CD4-positive, alpha-beta T cell treated with Interleukin-15 for 4 hours (primary cell): ENCODE data around the gene TMEM140.
A peak's percentile ranks its signal among the peaks of the same experiment; 100 is the strongest.
"Not testable (repeated sequence)": the region's sequence is repeated elsewhere in the genome, so short reads cannot be mapped to it uniquely, and the experiment has no call there.

Experiments
- DNase-seq: peaks from one replicate; pipeline ENCODE4 v3.0.0-alpha.2; 2020; ENCODE audit warnings: low spot score

TMEM140 gene

GRCh38 chr7:135195156-135195555 is 47.3 kb downstream of the TMEM140 start:
- DNase-seq = no peak

- DNase-seq = no peak
These were observed 48.2 kb downstream of the TMEM140 start for GRCh38 chr7:135195968-135196629.

GRCh38 chr7:135197343-135197742 is 49.5 kb downstream of the TMEM140 start:
- DNase-seq = no peak

- no peak for DNase-seq
These were observed 50.2 kb downstream of the TMEM140 start for GRCh38 chr7:135197906-135198655.

- no peak for DNase-seq
These were observed 51.6 kb downstream of the TMEM140 start for GRCh38 chr7:135199439-135199838.

GRCh38 chr7:135200821-135201331 is 53.0 kb downstream of the TMEM140 start:
- no peak for DNase-seq

- DNase-seq = no peak
These were observed 53.5 kb downstream of the TMEM140 start for GRCh38 chr7:135201350-135201749.

GRCh38 chr7:135204341-135204749 is 56.5 kb downstream of the TMEM140 start:
- DNase-seq = no peak

GRCh38 chr7:135204876-135205275 is 57.0 kb downstream of the TMEM140 start:
- DNase-seq = no peak

GRCh38 chr7:135205850-135206249 is 58.0 kb downstream of the TMEM140 start:
- DNase-seq = no peak

GRCh38 chr7:135206941-135207391 is 59.1 kb downstream of the TMEM140 start:
- no peak for DNase-seq

- DNase-seq = no peak
These were observed 59.7 kb downstream of the TMEM140 start for GRCh38 chr7:135207406-135208101.

- no peak for DNase-seq
These were observed 60.4 kb downstream of the TMEM140 start for GRCh38 chr7:135208102-135208793.

- no peak for DNase-seq
These were observed 61.5 kb downstream of the TMEM140 start for GRCh38 chr7:135209225-135209834.

GRCh38 chr7:135210888-135211178 is 63.0 kb downstream of the TMEM140 start:
- DNase-seq = peak; percentile 13

- DNase-seq = peak; percentile 97
These were observed 63.5 kb downstream of the TMEM140 start, which contains the start of gene WDR91 for GRCh38 chr7:135211179-135211945. Gene WDR91 (minus strand): TSS chr7:135211526. CDS start chr7:135211502, 24 bp downstream.

- not testable (repeated sequence) for DNase-seq
These were observed 64.2 kb downstream of the TMEM140 start for GRCh38 chr7:135211946-135212685.

- no peak for DNase-seq
These were observed 66.0 kb downstream of the TMEM140 start for GRCh38 chr7:135213831-135214230.

GRCh38 chr7:135215180-135215579 is 67.3 kb downstream of the TMEM140 start:
- no peak for DNase-seq

- DNase-seq = no peak
These were observed 67.8 kb downstream of the TMEM140 start for GRCh38 chr7:135215698-135216097.
